Mucosa of stomach (tissue), 1 donor: ENCODE results near the gene GPR61.

Experiments
- H3K27me3 ChIP-seq: one replicate; pipeline ENCODE4 v1.7.0; 2013; ENCODE audit warnings: mild to moderate bottlenecking, low read length; ENCODE audit not compliant: control insufficient read depth, insufficient read depth
- H3K36me3 ChIP-seq: one replicate; pipeline ENCODE4 v1.7.0; 2013; ENCODE audit warnings: low read length; ENCODE audit not compliant: control insufficient read depth, insufficient read depth
- H3K4me1 ChIP-seq: one replicate; pipeline ENCODE4 v1.7.0; 2013; ENCODE audit warnings: mild to moderate bottlenecking, low read length; ENCODE audit not compliant: control insufficient read depth, insufficient read depth
- H3K4me3 ChIP-seq: one replicate; pipeline ENCODE4 v1.7.0; 2013; ENCODE audit warnings: low read length
- H3K9ac ChIP-seq: one replicate; pipeline ENCODE4 v1.7.0; 2013; ENCODE audit warnings: mild to moderate bottlenecking, low read length, moderate library complexity
- H3K9me3 ChIP-seq: one replicate; pipeline ENCODE4 v1.7.0; 2013; ENCODE audit warnings: mild to moderate bottlenecking, low read length, moderate library complexity; ENCODE audit not compliant: control insufficient read depth
- donor health status: Pancreatic carcinoma.

Gene GPR61

DNA sequence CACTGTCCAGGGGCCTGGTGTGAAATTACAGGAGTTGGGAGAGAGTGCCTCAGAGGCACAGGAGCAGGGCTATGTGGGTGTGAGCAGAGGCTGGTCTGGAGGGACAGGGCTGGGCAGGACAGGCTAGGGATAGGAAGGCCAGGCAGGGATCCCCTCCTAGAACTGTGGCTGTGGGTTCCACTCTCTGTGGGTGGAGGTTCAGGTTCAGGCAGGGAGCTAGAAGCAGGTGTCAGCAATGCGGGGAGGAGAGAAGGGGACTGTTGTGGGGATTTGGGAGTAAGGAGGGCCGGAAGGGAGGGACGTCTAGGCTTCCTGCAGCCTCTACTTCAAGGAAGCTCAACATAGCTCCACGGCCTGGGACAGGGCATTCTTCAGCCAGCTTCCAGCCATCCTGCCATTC lies 8.3 kb upstream of the GPR61 start:
- Histone ChIP-seq H3K27me3 (no peaks in the 10 kb centered on the region), H3K4me3 (no peak overlapping the region), H3K9ac (no peak overlapping the region), H3K4me1 (peaks cover 6% of the 10 kb centered on the region), H3K36me3 (no peaks in the 10 kb centered on the region), H3K9me3 (no peaks in the 10 kb centered on the region)

- H3K27me3 ChIP-seq, result no peaks in the 10 kb centered on the region
- no peak overlapping the region for H3K9ac ChIP-seq
- no peaks in the 10 kb centered on the region for H3K9me3 ChIP-seq
- H3K36me3 ChIP-seq, result no peaks in the 10 kb centered on the region
- no peak overlapping the region for H3K4me3 ChIP-seq
- peaks cover 6% of the 10 kb centered on the region for H3K4me1 ChIP-seq
Observed at GRCh38 chr1:109531826-109532364, 7.8 kb upstream of the GPR61 start.

- Histone ChIP-seq H3K9ac (peak overlapping the region; percentile 51), H3K27me3 (no peaks in the 10 kb centered on the region), H3K36me3 (no peaks in the 10 kb centered on the region), H3K4me3 (no peak overlapping the region), H3K4me1 (peaks cover 6% of the 10 kb centered on the region), H3K9me3 (no peaks in the 10 kb centered on the region)
Observed at GRCh38 chr1:109532365-109533136, 7.1 kb upstream of the GPR61 start.

- H3K4me3 ChIP-seq, result no peak overlapping the region
- no peaks in the 10 kb centered on the region for H3K27me3 ChIP-seq
- H3K36me3 ChIP-seq, result no peaks in the 10 kb centered on the region
- no peaks in the 10 kb centered on the region for H3K9me3 ChIP-seq
- H3K4me1 ChIP-seq, result peaks cover 6% of the 10 kb centered on the region
- H3K9ac ChIP-seq, result no peak overlapping the region
Observed at GRCh38 chr1:109534307-109534858, 5.3 kb upstream of the GPR61 start.

DNA sequence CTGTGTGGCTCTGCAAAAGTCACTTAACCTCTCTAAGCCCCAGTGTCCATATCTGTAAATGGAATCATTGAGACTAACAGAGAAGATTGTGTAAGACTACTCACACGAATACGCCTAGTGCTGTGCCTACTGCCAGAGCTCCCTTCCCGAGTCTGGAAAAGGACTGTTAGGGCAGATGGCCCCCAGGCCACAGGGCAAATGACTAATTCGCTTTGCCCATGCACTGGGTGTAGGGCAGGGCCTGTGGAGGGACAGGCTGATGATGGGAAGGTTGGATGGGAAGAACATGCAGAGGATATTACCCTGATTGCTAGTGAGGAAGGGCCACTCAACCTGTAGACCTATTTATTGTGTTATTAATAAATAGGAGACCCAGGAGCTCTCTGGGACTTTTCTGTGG lies 4.2 kb upstream of the GPR61 start:
- H3K9me3 ChIP-seq, result no peaks in the 10 kb centered on the region
- H3K4me1 ChIP-seq, result peaks cover 6% of the 10 kb centered on the region
- no peak overlapping the region for H3K4me3 ChIP-seq
- no peaks in the 10 kb centered on the region for H3K36me3 ChIP-seq
- peaks cover 4% of the 10 kb centered on the region for H3K27me3 ChIP-seq
- H3K9ac ChIP-seq, result no peak overlapping the region

GRCh38 chr1:109535971-109536491 lies 3.6 kb upstream of the GPR61 start:
- H3K36me3 ChIP-seq, result no peaks in the 10 kb centered on the region
- peaks cover 6% of the 10 kb centered on the region for H3K4me1 ChIP-seq
- H3K9ac ChIP-seq, result no peak overlapping the region
- H3K9me3 ChIP-seq, result no peaks in the 10 kb centered on the region
- H3K27me3 ChIP-seq, result peaks cover 4% of the 10 kb centered on the region
- no peak overlapping the region for H3K4me3 ChIP-seq

- Histone ChIP-seq H3K9ac (no peak overlapping the region), H3K4me3 (no peak overlapping the region), H3K4me1 (peaks cover 2% of the 10 kb centered on the region), H3K9me3 (no peaks in the 10 kb centered on the region), H3K27me3 (peaks cover 4% of the 10 kb centered on the region), H3K36me3 (no peaks in the 10 kb centered on the region)
Observed at GRCh38 chr1:109537450-109538178, 2.1 kb upstream of the GPR61 start.

DNA sequence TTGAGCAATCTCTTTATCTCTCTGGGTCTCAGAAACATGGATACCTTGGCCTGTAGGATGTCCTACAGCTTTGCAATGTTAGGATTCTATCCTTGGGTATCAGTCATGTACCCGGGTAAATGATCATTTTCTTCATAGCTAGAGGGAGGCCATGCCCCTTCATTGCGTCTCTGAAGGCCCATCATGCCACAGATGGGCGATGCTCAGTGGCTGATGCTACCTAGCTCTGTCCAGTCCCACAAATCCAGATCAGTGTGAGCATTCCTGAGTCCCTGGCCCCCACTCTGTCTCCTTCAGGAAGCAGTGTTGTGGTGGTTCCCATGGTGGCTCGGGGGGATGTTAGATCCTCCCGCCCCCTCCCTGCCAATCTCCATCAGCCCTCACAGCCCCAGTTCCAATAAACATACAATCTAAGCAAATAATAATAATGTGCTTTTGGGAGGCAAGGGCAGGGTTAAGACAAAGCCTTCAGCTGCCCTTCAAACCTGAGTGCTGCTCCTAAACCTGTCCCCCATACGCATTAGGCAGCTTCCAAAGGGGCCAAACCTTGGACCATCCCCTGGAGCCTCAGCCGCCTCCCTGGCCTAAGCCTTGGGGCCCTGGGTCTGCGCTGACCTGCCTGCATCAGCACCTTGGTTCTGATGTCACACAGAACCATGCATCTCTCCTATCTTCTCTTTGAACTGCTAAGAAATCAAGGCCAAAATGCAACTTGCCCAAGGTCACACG lies 681 bp upstream of the GPR61 start:
- H3K4me3 ChIP-seq, result no peak overlapping the region
- no peak overlapping the region for H3K9ac ChIP-seq
- no peaks in the 10 kb centered on the region for H3K9me3 ChIP-seq
- peaks cover 4% of the 10 kb centered on the region for H3K27me3 ChIP-seq
- H3K36me3 ChIP-seq, result no peaks in the 10 kb centered on the region
- no peaks in the 10 kb centered on the region for H3K4me1 ChIP-seq

DNA sequence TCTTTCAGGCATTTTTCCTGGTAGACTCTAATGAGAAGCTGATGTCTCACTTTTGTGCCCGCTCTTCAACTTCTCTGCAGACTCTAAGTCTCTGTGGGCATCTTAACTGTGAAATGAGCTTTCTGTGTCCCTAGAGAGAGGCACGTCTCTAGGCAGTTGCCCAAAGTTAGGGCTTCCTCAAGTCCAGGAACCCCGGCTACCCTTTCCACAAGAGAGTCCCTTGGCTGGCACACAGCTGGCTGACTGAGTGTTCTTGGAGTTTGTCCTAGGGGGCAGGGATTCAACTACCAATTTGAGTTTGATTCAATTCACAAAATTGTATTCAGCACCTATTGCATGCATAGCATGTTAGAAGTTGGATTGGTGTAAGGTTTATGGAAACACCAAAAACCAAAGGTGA lies 1.4 kb downstream of the GPR61 start:
- no peaks in the 10 kb centered on the region for H3K36me3 ChIP-seq
- no peak overlapping the region for H3K9ac ChIP-seq
- peaks cover 4% of the 10 kb centered on the region for H3K27me3 ChIP-seq
- no peak overlapping the region for H3K4me3 ChIP-seq
- H3K9me3 ChIP-seq, result no peaks in the 10 kb centered on the region
- H3K4me1 ChIP-seq, result no peaks in the 10 kb centered on the region

- Histone ChIP-seq H3K9ac (no peak overlapping the region), H3K4me3 (no peak overlapping the region), H3K4me1 (peaks cover 6% of the 10 kb centered on the region), H3K27me3 (peaks cover 4% of the 10 kb centered on the region), H3K36me3 (no peaks in the 10 kb centered on the region), H3K9me3 (no peaks in the 10 kb centered on the region)
Observed at GRCh38 chr1:109542657-109543056, 3.0 kb downstream of the GPR61 start.

- H3K9me3 ChIP-seq, result no peaks in the 10 kb centered on the region
- H3K9ac ChIP-seq, result no peak overlapping the region
- peaks cover 4% of the 10 kb centered on the region for H3K27me3 ChIP-seq
- H3K4me3 ChIP-seq, result no peak overlapping the region
- H3K36me3 ChIP-seq, result no peaks in the 10 kb centered on the region
- H3K4me1 ChIP-seq, result peaks cover 6% of the 10 kb centered on the region
Observed at GRCh38 chr1:109543283-109543987, 3.8 kb downstream of the GPR61 start.
